ENCODE data around the gene GPATCH3.
A peak's percentile ranks its signal among the peaks of the same experiment; 100 is the strongest.
"Not testable (repeated sequence)": the region's sequence is repeated elsewhere in the genome, so short reads cannot be mapped to it uniquely, and the experiment has no call there.

The GPATCH3 gene, protein sequence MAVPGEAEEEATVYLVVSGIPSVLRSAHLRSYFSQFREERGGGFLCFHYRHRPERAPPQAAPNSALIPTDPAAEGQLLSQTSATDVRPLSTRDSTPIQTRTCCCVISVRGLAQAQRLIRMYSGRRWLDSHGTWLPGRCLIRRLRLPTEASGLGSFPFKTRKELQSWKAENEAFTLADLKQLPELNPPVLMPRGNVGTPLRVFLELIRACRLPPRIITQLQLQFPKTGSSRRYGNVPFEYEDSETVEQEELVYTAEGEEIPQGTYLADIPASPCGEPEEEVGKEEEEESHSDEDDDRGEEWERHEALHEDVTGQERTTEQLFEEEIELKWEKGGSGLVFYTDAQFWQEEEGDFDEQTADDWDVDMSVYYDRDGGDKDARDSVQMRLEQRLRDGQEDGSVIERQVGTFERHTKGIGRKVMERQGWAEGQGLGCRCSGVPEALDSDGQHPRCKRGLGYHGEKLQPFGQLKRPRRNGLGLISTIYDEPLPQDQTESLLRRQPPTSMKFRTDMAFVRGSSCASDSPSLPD

DNA sequence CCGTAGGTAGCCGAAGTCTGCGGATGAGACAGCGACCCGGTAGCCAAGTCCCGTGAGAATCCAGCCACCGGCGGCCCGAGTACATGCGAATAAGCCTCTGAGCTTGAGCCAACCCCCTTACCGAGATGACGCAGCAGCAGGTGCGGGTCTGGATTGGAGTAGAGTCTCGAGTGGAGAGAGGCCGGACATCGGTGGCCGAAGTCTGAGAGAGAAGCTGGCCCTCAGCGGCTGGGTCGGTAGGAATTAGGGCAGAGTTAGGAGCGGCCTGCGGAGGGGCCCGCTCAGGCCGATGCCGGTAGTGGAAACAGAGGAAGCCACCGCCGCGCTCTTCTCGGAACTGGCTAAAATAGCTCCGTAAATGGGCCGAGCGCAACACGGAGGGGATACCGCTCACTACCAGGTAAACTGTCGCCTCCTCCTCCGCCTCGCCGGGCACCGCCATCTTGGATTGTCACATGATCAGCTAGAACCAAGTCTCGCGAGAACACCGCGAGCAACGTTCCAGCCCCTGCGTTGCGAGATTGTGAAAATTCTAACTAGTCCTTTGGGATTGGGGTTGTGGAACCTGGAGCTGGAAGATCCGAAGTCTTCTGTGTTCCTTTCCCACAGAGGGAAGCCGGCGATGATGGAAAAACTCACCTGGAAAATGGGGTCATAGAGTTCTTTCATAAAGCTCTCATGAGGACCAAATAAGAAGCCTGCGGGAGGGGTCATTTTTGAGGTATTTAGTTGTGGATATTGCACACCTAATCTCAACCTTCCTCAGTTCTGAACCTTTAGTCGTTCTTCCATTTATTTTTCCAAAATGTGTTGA is at the start of gene GPATCH3:
Gene GPATCH3 (minus strand): TSS at position 467 of the 814 bp plus-strand sequence. CDS start 25 bp downstream, at position 442.
- peak; percentile 97 for DNase-seq

DNA sequence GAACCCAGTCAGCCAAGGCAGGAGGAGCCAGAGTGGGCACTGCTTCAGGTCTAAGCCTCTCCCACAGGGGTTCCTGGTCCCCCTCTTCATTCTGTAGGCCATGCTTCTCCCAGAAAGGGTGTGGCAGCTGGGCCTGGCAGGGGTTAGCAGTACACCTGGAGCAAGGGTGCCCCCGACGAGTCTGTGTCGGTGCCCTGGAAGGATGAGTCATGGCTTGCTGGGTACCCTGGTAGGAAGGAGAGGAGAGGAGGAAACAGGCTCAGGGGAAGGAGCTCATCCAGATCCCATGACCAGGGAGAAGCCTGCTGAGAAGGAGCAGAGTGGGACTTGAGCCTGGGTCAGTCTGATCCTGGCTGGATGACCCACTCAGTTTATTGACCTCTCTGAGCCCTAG is 49.7 kb upstream of the GPATCH3 start:
- DNase-seq: peak; percentile 34

DNA sequence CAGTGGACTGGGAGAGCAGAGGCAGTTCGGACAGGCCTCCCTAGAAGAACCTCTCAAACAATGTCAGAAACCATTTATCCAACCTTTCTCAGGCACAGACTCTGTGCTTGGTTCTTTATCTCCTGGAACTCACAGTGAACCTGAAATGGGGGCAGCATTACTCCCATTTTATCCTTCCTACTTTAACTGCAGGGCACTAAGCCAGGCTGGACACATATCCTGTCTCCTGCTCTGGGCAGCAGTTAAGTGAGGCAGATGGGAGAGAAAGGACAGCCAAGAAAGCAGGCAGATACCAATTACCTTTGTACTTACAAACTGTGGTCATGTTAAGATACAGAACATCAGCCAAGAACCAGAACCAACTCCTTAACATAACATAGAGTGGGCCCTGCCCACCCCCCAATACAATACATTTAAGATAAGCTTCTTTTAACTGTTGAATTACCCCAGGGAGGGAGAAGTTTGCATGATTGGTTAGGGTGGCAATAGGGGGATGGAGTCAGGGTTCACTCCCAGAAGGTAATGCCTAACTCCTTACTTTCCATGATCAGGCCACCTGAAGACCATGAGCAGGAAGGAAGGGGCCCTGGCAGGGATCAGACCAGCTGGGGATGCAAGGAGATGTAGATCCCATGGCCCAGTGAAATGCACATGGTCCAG is 49.1 kb upstream of the GPATCH3 start:
- no peak for DNase-seq

DNA sequence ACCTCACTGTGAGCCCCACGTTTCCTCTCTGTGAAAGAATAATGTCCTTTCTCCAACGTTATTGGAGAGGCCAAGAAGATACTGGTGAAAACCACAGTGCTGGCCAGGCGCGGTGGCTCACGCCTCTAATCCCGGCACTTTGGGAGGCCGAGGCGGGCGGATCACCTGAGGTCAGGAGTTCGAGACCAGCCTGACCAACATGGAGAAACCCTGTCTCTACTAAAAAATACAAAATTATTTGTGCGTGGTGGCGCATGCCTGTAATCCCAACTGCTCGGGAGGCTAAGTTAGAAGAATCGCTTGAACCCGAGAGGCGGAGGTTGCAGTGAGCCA is 48.4 kb upstream of the GPATCH3 start:
- DNase-seq: not testable (repeated sequence)

DNA sequence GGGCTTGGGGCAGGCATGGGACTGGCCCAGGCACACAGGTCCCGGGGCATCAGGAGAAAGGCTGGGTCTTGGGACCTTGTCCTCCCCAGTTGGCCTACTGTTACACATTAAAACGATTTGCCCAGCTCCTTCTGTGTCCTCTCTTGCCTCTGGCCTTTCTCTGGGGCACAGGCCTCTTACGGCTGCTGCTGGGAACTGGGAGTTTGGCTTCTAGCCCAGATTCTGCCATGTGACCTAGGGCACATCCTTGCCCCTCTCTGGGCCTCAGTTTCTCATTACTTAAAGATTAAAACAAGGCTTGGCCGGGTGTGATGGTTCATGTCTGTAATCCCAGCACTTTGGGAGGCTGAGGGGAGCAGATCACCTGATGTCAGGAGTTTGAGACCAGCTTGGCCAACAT is 46.0 kb upstream of the GPATCH3 start:
- no peak for DNase-seq

DNA sequence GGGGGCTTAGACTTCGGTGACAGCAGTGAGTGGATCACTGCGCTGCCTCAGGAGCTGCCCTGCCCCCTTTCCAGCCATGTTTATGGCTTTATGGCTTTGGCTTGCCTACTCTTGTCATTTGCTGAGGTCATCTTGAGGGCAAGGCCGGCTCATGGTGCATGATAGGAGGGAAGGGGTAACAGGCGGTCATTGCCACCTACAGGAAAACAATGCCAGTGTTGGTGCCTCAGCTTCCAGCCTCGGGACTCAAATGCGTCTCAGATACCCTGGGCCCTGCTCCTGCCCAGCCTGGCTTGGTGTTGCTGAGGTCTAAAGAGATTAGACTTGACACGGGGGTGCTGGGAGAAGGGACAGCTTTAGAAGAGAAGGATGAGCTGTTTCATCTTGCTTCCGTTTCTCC is 45.5 kb upstream of the GPATCH3 start:
- no peak for DNase-seq

DNA sequence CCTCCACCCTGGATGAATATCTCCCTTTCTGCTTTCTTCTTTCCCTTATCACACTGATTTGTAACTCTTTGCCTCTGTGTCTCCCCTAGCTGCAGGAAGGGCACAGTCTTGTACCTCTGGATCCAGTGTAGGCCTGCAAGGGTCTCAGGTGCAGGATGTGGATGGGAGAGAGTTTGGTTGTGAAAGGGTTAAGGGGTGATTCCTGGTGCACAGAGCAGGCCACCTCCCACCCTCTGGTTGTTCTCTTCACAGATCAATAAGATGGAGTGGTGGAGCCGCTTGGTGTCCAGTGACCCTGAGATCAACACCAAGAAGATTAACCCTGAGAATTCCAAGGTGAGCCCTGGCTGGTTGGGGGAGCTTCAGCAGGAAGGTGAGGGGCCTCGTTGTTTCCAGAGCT is 44.9 kb upstream of the GPATCH3 start:
- DNase-seq: no peak

DNA sequence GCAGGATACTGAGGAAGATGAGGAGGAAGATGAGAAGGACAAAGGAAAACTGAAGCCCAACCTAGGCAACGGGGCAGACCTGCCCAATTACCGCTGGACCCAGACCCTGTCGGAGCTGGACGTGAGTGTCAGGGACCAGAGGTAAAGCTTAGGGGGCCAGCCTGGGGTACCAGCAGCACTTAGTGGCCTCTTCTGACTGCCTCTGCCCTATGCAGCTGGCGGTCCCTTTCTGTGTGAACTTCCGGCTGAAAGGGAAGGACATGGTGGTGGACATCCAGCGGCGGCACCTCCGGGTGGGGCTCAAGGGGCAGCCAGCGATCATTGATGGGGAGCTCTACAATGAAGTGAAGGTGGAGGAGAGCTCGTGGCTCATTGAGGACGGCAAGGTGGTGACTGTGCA is 42.4 kb upstream of the GPATCH3 start:
- no peak for DNase-seq

DNA sequence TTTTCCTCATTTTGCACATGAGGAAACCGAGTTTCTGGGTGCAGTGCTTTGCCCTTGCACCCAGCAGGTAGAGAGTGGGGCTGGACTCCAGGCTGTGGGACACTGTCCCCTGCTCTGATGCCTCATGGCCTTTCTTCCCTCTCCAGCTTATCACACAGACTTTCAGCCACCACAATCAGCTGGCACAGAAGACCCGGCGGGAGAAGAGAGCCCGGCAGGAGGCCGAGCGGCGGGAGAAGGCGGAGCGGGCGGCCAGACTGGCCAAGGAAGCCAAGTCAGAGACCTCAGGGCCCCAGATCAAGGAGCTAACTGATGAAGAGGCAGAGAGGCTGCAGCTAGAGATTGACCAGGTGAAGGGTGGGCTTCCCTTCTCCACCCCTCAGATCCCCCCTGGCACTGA is 41.0 kb upstream of the GPATCH3 start:
- DNase-seq: no peak

DNA sequence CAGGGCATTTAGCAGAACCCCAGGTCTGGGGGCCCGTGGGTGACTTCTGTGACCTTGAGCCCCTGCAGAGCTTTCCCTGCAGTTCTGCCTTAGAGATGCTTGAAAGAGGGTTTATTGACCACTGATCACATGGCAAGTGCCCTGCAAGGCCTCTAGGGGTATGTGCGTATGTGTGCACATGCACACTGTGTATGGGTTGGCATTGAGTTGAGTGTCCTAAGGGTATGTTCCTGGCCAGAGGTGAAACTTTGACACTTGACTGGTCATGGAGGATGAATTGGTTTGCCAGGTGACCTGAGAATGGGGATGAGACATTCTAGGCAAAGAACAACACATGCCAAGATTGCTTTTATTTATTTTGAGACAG is 38.4 kb upstream of the GPATCH3 start:
- no peak for DNase-seq

DNA sequence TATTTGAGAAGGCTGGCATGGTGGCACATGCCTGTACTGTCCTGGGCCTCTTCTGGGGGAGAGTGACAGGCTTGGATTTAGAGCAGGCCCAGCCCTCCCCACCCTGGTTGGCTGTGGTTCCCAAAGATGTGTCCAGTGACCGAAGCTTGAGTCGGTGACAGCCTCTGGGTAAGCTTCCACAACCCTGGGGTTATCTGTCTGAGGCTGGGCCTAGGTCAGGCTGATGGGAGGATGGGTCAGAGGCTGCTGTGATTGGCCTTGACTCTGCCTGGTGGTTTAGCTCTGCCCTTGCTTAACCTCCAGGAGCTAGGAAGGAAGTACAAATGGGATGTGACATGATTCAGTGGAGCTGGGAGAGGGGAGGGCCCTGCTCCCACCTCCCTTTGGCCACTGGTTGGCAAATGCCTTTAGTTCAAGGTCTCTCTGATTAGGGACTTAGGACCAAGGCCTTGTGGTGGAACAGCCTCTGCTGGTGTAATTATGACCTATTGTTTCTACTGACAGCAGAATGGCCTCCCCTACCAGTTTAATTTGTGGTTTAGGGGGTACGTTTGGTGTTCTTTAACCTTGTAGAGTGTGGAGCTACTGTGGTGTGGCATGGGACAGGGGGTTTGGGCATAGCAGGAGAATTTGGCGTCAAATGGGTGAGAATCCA is 37.9 kb upstream of the GPATCH3 start:
- DNase-seq: no peak

DNA sequence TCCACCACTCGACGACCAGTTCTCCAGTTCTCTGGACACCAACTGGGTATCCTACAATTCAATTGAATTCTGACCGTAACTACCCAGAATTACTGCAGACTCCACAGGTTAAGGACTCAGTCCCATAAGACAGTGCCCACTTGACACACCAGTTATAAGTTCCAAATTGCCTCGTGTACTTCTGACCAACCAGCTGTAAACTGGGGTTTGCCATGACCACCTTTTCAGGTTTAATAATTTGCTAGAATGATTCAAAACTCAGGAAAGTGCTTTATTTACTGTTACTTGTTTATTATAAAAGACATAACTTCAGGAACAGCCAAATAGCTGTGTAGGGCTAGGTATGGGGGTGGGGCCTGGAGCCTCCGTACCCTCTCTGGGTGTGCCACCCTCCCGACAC is 36.6 kb upstream of the GPATCH3 start:
- DNase-seq: no peak

DNA sequence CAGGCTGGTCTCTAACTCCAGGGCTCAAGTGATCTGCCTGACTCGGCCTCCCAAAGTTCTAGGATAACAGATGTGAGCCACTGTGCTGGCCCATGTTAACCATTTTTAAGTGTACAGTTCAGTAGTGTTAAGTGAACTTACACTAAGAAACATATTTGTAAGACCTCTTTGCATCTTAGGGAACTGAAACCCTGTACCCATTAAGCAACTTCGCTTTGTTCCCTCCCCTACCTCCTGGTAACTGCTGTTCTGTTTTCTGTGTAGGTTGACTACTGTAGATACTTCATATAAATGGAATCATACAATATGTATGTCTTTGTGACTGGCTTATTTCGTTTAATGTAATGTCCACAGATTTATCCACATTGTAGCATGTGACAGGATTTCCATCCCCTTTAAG is 32.3 kb upstream of the GPATCH3 start:
- DNase-seq: no peak

DNA sequence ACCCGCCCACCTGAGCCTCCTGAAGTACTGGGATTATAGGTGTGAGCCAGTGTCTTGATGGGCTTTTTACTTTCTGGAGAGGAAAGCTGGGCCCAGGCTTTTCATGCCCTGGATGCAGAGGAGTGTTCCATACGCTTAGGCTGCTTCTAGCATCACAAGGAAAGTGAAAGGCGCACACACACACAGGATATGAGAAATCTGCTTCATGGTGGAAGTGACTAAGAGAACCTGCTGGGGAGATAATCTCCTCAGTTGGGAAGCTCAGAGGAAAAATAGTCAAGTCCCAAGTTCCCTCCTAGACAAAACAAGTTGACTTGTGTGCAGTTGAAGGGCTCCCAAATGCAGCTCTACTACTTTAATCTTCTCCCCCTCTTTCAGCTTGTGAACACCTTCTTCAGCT is 23.4 kb upstream of the GPATCH3 start:
- no peak for DNase-seq

DNA sequence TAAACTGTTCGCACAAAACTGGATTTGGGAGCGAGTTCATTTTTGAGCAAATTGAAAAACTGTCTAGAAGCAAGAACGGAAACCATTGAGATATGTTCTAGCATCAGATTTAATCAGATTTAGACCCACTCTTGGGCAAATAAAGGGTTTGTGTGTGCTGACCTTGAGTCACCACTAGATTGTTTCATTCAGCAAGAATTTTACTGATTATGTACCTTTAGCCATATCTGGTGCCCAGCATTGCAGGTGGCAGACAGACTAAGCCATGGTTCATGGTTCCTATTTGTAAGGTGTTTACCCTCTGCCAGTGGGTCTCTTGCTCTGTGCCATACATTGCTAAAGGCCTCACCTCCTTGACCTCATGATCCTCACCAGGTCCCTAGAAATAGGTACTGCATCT is 22.6 kb upstream of the GPATCH3 start:
- no peak for DNase-seq

DNA sequence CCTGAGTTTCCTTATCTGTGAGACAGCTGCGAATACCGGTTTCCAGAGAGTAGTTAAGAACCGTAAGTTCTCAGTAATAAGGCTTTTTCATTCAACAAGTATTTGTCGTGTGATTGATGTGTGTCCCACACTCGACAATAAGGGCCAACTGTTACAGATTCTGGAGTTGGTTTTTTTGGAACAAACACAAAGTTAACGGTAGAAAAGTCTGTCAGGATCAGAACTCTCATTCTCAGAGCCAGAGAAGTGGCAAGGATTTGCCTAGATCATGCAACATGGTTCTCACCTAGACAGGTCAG is 22.1 kb upstream of the GPATCH3 start:
- DNase-seq: peak; percentile 35

DNA sequence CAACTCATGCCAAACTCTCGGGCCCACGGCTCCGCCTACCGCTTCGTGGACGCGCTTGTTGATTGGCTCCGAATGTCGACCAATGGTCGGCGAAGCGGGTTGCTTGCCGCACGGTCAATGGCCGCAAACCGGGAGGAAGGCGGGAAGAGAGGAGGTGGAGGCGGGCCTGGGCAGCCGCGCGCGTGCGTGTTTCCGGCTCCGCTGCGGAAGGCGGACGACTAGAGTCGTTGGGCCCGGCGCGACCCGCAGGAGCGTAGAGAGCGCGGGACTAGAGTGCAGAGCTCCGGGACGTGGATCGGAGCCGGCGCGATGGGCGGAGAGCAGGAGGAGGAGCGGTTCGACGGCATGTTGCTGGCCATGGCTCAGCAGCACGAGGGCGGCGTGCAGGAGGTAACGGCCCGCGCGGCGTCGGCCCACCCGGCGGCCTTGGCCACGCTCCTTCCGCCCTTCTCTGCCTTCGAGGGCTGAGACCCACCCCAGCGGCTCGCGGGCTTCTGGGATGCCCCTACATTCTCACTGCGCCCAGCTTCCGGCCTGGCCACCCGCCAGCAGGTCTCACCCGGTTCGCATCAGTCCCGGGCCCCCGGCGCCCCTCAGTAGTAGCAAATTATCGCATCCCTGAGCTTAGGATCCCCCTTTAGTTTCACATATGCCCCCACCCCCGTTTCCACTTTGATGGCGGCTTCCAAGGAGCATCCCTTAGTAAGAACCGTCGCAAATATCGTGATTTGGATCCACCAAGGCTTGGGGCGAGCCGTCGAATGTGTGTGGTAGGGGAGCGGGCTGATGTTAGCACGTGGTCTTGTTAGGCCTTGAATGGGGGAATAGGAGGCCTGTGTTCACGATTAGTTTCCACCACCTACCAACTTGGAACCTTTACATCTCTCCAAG is 21.5 kb upstream of the GPATCH3 start, which contains the start of gene NUDC:
Gene NUDC (plus strand): TSS at position 204 of the 891 bp plus-strand sequence. CDS start 106 bp downstream, at position 310.
- DNase-seq: peak; percentile 100

DNA sequence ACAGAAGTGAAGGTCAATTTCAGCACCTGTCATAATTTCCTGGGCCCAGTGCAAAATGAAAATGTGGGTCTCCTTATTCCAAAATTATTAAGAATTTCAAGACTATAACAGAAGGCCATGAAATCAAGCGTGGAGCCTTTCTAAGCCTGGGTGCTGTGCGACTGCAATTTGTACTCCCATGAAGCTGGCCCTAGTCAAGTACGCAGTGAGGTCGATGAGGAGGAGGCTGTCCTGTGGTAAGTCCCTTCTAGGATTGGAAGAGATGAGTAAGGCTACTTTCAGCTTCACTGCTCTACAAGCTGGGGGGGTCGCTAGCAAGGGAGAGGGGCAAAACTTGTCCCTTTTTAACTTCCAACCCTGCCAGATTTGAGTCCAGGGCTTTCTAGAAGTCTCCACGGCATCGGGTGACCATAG is 20.9 kb upstream of the GPATCH3 start:
- no peak for DNase-seq

DNA sequence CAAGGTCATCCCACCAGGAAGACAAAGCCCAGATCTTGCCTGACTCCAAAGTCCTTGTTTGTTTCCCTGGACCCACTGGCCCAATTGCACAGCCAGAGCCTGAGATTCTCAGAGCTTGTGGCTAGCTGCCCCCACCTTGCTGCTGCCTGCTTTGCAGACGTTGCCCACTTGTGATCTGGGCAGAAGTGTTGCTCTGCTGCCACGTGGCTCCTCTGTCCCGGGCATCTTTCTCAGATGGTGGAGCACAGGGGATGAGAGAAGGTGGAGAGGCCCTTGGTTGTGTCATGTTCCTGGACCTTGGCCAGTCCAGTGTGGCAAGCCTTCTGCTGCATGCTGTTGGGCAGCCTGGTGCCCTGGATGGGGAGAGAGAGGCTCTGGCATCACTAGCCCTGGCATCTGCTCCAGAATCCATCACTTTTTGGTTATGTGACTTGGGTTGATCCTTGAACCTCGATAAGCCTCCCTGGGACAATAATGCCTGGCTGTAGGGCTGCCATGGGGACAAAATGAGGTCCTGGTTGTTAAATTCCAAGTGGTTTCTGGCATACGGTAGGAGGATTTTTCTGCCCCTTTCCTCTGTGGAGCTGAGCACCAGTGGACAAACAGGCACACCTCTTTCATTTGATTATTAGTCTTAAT is 15.1 kb upstream of the GPATCH3 start:
- DNase-seq: peak; percentile 79

DNA sequence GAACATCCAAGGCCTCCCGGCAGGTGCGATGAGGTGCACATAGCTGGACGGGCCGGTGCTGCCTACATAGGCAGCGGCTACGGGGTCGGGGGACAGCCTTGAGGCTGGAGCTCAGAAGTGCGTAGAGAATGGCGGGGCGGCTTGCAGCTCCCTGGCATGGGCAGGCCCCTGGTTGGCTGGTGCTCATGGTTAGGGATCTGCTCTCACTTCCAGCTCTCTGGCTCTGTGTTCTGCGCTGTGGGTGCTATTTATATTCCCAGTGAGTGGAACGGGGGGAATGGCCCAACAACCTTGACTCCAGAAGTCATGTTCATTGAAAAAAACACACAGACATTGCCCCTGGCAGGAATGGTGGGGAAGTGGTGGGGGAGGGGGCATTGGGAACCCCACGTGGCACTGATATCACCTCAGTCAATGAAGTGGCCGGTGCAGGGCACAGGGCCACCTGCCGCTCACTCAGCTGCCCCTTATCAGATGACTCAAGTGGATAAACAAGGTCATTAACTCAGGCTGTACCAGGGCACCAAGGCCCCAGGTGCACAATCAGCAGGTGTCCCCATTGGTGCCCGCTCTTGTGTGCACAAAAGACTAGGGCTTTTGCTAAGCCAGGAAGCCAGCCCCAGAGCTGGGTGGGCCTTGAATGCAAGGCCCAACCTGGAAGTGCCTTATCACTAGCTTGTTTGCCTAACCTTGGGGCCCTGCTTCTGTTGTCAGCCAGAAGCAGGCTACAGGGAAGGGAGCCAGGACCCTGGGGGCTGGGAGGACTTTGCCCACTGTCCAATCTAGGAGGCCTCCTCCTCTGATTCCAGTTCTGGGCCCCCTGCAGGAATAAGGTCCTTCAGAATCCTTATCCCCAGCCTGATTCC is 13.7 kb upstream of the GPATCH3 start, which contains the start of gene NR0B2:
Gene NR0B2 (minus strand): TSS at position 222 of the 866 bp plus-strand sequence. CDS start 35 bp downstream, at position 187.
- peak; percentile 100 for DNase-seq

Data from DMS53 (cell line).